Fibroblast of the conjunctiva (primary cell): ENCODE measurements around the gene PKN1.
"Not testable (repeated sequence)": the region's sequence is repeated elsewhere in the genome, so short reads cannot be mapped to it uniquely, and the experiment has no call there.

Source experiments
- DNase-seq: peaks from one replicate; pipeline ENCODE4 v3.0.0-alpha.2; 2010; ENCODE audit warnings: low read depth

PKN1 gene

DNA sequence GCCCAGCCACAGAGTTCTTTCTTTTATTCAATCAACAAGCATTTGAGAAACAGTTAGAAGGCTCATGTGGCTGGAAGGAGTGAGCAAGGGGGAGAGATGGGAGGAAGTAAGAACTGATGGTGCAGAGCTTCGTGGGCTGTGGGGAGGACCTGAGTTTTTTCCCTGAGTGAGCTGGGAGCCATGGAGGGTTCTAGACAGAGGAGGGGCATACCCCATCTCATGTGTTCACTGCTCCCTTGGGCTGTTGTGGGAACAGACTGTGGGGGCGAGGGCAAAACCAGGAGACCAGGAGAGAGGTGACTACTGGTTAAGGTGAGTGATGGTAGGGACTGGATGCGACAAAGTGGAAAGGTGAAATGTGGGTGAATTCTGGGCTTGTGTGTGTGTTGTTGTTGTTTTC lies 2.4 kb upstream of the PKN1 start:
- no peak for DNase-seq

DNA sequence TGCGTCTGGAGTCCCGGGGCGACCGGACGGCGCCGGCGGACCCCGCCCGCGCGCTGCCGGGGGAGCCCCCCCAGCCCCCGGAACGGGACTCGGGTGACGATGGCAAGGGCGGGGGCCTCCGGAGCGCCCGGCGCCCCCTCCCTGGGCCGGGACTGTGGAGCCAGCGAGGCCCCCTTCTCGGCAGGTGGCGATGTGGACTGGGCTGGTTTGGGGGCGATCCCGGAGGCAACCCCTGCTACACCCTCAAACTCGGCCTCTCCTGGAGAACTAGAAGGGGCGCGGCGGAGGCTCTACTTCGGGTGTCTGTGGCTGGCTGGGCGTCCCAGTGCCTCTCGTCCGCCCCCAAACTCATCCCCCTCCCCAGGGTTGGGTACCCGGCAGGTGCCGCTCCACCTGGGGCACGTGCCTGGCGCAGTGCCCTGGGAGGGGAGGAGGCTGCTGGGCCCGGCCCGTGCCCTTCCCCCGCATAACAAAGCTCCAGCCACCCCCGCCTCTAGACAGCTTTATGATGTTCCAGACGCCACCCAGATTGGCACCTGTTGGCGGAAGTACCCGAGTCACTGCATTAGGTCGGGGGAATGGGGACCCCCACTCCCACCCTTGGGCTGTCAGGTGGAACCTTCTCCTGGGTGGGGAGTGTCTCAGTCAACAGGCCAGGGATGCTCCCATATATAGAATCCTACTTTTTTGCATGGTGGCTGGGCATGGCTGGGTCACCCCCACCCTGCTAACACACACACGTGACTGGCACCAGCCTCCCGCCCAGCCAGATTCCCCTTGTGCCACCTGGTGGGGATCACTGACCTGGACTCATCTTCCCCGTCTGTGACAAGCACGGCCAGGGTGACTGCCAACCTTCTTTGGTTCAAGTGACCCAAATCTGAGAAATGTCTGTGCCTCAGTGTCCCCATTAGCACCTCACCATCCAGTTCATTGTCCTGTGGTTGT lies 722 bp downstream of the PKN1 start:
- no peak for DNase-seq

DNA sequence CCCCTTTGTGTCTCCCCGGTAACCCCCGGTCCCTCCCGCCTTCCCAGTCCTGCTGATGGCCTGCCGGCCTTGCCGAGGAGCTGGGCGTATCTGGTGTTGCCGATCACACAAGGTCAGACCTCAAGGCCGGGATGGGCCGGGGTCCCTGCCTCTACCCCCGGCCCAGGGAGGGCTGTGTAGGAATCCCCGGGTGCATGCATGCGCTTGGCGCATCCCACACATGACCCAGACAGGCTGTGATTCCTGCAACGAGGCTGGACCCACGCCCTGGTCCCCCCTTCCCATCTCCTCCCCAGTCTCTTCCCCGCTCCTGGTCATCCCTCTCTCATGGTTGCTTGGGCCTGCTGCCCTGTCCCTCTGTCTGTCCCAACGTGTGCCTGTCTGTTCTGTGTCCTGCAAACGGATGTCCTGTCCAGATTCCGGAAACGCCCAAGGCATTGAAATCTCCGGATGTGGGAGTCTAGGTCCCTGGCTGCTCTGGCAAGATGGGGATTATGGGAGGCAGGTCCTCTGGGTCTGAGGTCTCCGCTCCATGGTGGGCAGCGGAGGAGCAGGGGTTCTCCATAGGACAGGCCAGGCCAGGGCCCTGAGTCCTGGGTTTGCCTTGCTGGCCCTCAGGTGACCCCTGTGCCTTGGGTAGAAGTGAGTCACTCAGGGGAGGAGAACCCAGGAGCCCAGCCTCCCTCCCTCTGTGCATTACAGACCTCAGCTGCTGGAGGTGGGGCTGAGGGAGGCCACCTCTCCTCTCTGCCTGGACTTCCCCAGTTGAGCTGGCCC lies 1.6 kb downstream of the PKN1 start:
- peak; percentile 53 for DNase-seq

DNA sequence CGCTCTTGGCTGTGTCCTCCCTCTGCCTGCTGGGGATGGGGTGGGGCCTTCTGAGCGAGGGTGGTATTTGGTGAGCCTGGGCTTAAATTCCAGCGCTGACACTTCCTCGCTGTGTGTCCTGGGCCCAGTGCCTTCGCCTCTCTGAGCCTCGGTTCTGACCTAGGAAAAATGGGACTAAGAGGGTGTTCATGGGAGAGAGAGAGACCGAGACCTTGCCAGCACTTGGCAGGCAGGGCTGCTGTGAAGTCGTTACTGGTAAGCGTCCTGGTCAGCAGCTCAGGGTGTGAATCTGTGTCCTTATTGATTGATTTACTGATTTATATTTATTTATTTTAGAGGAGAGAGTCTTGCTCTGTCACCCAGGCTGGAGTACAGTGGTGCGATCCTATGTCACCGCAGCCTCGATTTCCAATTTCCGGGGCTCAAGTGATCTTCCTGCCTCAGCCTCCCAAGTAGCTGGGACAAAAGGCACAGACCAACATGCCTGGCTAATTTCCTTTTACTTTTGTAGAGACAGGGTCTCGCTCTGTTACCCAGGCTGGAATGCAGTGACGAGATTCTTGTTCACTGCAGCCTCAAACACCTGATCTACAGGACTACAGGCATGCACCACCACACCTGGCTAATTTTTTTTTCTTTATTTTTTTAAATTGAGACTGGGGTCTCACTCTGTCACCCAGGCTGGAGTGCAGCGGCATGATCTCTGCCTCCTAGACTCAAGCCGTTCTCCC lies 2.4 kb downstream of the PKN1 start:
- no peak for DNase-seq

DNA sequence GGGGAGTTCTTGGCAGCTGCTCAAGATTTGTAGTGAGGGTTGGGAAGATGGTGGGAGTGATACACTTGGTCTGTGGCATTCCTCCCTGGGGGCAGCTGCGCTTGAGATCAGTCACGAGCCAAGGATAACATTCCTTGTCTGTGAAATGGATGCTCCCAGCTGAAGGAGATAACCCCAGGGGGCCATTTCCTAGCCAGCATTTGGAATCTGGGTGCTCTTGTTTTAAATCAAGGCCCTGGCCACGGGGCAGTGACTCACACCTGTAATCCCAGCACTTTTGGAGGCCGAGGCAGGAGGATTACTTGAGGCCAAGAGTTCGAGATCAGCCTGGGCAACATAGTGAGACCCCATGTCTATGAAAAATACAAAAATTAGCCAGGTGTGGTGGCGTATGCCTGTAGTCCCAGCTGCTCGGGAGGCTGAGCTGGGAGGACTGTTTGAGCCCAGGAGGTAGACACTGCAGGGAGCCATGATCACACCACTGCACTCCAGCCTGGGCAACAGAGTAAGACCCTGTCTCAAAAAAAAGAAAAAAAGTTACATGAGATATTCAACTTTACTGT lies 4.6 kb downstream of the PKN1 start:
- DNase-seq, result no peak

DNA sequence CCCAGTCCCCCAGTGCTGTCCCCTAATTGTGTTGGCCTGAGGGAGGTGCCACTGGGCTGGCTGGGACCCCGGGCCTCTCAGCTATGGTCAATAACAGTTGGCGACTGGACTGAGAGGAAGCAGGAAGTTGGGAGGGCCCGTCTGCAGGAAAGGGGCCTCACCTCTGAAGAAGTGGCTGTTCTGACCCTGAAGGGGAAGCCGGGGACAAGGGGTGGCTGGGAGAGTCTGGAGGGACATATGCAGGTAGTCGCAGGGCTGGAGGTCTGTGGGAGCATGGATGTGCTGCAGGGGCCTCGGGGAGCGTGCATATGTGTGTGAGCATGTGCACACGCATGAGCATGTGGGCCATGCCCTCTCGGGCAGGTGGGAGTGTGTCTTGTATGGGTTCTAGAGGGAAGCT lies 5.9 kb downstream of the PKN1 start:
- DNase-seq, result no peak

DNA sequence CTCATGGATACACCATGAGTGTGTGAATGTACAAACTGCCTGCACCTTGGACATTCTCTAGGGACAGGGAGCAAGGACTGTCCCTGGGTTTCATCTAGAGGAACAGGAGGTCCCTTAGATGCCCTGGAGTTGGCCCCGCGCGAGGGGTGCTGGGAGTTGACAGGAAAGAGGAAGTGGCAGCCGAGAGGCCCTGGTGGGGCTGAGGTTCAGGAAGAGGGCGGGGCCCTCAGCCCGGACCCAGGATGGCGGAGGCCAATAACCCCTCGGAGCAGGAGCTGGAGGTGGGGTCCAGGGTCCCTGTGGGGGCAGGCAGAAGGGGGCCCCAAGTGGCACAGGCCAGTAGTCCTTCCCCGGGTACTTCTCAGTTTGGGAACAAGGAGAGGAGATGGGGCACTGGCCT lies 6.9 kb downstream of the PKN1 start:
- DNase-seq, result no peak

DNA sequence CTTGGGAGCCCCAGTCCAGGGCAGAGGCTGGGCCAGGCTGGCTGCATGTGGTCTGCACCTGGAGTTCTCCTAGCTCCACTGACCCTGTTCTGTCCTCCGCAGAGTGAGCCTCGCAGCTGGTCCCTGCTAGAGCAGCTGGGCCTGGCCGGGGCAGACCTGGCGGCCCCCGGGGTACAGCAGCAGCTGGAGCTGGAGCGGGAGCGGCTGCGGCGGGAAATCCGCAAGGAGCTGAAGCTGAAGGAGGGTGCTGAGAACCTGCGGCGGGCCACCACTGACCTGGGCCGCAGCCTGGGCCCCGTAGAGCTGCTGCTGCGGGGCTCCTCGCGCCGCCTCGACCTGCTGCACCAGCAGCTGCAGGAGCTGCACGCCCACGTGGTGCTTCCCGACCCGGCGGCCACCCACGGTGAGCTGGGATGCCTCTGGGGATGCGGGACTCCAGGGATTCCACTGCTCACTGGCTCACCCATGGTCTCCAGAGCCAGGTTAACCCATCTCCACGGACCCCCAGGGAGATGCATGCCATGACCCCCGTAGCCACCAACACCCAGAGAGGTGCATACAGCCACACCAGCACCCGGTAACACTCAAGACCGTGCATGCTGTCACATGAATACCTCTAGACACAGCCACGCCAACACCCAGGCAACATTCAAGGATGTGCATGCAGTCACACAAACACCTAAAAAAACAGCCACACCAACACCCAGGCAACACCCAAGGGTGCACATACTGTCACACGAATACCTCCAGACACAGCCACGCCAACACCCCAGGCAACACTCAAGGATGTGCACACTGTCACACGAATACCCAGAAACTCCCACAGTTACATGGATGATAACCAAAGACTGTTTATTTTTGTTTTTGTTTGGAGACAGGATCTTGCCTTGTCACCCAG lies 8.2 kb downstream of the PKN1 start:
- DNase-seq, result no peak

DNA sequence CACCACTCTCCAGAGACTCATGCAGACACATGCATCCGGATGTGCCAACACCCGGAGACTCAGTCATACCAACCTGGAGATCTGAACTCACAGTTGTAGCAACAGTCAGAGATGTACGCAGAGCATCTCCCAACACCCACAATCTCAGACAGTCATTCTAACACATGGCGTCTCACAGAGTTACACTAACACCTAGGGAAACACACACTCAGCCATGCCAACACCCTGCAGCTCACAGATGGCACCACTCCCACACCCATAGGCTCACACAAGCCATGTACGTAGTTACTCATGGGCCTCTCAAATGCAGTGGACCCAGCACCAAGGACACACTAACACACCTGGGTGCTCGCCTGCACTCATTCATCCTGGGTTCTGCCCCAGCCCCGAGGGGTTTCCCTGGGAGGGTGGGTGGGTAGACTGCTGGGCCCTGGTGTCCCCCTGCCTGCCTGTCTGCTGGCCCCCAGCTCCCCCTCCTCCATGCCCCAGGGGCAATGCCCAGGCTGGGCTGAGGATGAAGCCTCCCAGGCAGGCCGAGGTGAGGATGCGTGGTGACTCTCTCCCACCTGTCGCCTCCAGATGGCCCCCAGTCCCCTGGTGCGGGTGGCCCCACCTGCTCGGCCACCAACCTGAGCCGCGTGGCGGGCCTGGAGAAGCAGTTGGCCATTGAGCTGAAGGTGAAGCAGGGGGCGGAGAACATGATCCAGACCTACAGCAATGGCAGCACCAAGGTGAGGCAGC lies 10.0 kb downstream of the PKN1 start:
- no peak for DNase-seq

DNA sequence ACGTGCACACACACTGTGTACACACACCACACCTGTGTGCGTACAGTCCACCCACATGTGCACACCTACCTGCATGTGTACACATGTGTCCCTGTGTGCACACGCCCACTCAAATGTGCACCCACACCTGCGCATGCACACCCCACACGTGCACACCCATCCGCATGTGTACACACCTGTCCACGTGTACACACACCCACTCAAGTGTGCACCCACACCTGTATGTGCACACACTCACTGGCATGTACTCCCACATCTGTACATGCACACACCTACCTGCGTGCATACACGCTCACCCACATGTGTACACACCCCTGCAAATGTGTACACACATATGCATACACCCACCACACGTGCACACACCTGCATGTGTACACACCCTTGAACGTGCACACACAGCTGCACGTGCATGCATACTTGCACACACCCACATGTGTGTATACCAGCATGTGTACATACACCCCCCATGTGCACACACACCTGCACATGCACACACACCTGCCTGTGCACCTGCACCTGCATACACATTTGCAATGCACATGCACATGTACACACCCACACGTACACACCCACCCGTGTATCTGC lies 10.6 kb downstream of the PKN1 start:
- DNase-seq, result no peak

DNA sequence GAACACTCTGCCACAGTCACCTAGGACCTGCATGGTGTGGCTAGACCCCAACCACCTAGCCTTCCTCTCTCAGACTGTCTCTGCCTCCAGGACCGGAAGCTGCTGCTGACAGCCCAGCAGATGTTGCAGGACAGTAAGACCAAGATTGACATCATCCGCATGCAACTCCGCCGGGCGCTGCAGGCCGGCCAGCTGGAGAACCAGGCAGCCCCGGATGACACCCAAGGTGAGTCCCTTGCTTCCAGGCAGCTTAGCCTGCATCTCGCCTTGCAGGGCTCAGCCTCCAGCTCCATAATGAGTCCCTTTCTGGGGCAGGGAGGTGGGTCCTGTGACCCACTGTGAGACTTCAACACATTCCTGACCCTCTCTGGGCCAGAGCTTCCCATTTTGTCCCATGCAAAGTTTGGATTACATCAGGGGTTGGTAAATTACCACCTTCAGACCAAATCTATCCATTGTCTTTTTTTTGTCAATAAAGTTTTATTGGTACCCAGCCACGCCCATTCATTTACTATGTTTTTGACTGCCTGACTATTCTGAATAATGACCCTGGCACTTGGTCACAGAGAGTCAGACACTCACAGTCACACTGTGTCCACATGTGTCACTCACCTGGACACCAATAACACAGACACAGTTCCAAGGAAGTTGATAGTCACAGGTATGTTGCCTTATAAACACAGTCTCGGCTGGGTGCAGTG lies 13.4 kb downstream of the PKN1 start:
- DNase-seq, result no peak

DNA sequence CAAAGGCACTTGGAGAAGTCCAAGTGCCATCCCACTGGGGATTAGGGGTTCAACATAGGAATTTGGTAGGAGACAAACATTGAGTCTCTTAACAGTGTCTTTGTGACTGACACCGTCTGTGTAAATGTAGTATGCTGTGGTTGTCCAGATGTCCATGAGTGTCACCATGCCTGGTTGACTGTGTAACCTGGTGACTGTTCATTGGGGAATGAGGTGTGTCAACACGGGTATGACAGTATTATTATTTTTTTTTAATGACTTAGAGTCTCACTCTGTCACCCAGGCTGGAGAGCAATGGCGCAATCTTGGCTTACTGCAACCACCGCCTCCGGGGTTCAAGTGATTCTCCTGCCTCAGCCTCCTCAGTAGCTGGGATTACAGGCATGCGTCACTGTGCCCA lies 16.2 kb downstream of the PKN1 start:
- DNase-seq, result no peak

DNA sequence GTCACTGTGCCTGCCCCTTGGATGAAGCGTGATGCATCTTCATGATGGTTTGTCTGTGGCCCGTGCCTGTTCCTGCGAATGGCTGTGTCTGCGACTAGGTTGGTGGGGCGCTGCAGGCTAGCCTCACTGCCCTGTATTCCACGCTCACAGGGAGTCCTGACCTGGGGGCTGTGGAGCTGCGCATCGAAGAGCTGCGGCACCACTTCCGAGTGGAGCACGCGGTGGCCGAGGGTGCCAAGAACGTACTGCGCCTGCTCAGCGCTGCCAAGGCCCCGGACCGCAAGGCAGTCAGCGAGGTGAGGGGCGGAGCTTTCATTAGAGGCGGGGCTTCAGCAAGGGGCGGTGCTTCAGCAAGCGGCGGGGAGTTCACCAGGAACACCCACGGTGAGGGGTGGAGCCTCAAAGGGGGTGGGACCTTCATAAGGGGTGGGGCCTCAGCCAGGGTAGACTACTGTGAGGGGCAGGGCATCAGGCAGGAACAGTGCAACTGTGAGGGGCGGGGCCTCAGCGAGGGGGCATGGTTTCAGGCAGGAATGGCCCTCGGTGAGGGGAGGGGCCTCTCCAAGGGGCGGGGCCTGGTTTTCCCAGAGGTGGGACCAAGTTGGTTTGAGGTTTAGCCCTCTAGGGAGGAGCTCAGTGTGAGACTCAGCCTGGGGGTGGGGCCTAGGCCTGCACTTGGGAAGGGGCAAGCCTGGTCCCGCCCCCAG lies 17.2 kb downstream of the PKN1 start:
- DNase-seq, result no peak

DNA sequence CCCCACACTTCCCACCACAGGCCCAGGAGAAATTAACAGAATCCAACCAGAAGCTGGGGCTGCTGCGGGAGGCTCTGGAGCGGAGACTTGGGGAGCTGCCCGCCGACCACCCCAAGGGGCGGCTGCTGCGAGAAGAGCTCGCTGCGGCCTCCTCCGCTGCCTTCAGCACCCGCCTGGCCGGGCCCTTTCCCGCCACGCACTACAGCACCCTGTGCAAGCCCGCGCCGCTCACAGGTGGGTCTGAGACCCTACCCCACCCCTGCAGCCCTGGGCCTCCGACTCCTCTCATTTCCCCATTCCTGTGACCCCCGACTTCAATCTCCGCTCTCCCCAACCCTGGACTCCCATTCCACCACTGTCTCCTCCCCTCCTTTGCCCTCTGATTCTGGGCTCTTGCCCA lies 17.8 kb downstream of the PKN1 start:
- DNase-seq, result no peak

DNA sequence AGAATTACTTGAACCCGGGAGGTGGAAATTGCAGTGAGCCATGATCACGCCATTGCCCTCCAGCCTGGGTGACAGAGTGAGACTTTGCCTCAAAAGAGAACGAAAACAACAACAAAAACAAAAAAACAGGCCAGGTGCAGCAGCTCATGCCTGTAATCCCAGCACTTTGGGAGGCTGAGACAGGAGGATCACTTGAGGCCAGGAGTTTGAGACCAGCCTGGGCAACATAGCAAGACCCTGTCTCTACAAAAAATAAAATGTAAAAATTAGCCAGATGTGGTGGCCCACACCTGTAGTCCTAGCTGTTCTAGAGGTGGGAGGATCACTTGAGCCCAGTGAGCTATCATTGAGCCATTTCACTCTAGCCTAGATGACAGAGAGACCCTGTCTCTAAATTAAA lies 19.2 kb downstream of the PKN1 start:
- DNase-seq, result not testable (repeated sequence)

DNA sequence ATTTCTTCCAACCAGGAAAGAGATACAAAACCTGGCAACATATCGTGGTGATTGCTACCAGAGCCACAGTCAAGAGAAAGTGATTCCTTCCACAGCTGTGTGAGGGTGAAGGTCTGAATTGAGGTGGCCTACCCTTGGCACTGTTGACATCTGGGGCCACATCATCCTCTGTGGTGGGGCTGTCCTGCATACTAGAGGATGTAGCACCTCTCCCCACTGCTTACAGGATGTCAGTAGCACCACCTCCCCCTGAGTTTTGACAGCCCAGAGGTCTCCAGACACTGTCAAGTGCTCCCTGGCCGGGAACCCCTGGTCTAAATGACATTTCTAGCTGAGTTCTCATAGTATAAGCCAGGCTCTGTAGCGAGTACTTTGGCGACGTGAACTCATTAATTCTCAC lies 26.6 kb downstream of the PKN1 start:
- no peak for DNase-seq

DNA sequence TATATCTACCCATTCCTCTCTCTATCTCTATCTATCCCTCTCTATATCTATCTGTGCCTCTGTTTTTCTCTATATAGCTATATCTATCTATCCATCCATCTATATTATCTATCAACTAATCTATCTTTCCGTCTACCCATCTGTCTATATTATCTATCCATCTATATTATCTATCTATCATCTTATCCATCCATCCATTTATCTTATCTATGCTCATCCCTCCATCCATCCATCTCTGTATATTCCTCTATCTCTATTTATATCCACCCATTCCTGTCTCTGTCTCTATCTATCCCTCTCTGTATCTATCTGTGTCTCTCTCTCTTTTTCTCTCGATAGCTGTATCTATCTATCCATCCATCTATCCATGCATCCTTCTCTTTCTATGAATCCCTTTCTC lies 27.8 kb downstream of the PKN1 start:
- no peak for DNase-seq

DNA sequence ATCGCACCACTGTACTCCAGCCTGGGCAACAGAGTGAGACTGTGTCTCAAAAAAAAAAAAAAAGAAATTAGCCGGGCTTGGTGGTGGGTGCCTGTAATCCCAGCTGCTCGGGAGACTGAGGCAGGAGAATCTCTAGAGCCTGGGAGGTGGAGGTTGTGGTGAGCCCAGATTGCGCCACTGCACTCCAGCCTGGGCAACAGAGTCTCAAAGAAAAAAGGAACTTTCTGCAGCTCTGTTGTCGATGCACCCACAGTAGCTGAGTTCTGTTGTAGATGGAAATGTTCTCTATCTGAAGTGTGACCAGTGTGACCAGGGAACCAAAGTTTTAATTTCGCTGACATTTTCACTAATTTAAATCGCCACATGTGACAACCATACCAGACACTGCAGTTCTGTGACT lies 29.3 kb downstream of the PKN1 start:
- not testable (repeated sequence) for DNase-seq

DNA sequence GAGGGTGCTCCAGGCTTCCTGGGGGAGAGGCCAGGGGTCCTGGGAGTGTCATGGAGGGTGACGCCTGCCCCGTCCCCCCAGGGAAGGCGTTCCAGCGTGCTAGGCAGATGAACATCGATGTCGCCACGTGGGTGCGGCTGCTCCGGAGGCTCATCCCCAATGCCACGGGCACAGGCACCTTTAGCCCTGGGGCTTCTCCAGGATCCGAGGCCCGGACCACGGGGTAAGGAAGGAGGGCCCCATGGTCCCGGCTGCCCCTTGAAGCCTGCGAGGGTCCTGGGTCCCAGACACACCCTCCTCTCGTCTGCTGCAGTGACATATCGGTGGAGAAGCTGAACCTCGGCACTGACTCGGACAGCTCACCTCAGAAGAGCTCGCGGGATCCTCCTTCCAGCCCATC lies 30.6 kb downstream of the PKN1 start:
- no peak for DNase-seq
